ENCODE measurements around the gene CAB39. TPM values are rescaled to one million over a fixed set of nuclear protein-coding genes. Genes with fewer than 3 reads are reported as not detected.

The CAB39 gene
- total and polyA plus RNA-seq, 2 experiments from 2014 or later = 31.9 to 36.2 TPM

DNA sequence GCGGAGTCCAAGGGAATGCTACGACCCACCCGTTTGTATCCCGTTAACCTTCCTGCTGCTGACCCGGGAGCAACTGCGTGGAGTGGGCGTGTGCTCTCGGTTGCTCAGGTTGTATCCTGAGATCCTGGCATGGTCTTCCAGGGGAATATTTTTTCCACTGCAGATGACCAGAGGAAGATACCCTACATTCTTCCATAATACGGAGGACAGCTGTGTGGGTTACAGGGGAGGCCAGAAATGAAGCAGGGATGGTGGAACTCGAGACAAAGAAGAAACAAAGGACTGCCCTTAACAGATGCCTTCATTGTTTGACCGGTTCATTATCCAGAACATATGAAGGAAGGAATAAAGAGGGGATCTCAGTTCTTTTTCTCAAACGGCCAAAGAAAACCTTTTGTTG lies 39.8 kb upstream of the CAB39 start:
- Histone ChIP-seq H3K9me3 (ENCODE audit: low read depth) (no peaks in the 10 kb centered on the region), H3K4me1 (ENCODE audit: low read depth) (peaks cover 17% of the 10 kb centered on the region), H3K27me3 (no peaks in the 10 kb centered on the region), H3K36me3 (no peaks in the 10 kb centered on the region), H3K27ac (no peak overlapping the region), H3K4me3 (no peak overlapping the region)
- DNase-seq (ENCODE audit: low read depth in 1 of 2, low spot score in 1 of 2) = no peak
- TF ChIP-seq, protein P1, sequence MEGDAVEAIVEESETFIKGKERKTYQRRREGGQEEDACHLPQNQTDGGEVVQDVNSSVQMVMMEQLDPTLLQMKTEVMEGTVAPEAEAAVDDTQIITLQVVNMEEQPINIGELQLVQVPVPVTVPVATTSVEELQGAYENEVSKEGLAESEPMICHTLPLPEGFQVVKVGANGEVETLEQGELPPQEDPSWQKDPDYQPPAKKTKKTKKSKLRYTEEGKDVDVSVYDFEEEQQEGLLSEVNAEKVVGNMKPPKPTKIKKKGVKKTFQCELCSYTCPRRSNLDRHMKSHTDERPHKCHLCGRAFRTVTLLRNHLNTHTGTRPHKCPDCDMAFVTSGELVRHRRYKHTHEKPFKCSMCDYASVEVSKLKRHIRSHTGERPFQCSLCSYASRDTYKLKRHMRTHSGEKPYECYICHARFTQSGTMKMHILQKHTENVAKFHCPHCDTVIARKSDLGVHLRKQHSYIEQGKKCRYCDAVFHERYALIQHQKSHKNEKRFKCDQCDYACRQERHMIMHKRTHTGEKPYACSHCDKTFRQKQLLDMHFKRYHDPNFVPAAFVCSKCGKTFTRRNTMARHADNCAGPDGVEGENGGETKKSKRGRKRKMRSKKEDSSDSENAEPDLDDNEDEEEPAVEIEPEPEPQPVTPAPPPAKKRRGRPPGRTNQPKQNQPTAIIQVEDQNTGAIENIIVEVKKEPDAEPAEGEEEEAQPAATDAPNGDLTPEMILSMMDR (IDR thresholded peaks at IDR 0.05; ENCODE audit: low read depth, low read length) = no peak

DNA sequence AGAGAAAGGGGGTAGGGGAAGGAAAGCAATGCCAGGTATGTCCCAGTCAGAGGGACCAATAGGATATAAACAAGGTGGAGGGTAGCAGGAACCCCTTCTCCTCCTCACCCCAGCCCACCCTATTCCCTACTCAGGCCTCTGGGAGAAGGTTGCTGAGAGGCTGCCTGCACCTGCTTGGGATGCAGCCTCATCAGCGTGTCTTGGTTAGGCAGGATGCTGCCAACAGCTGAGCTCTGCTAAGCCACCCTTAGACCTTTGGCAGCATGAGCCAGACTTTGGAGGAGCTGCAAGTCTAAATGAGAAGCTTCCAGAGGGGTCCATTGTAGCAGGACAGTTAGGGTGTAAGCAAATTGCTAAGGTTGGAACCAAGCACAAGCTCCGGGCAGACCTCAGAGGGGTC lies 38.2 kb upstream of the CAB39 start:
- Histone ChIP-seq H3K9me3 (ENCODE audit: low read depth) (no peaks in the 10 kb centered on the region), H3K27ac (no peak overlapping the region), H3K4me1 (ENCODE audit: low read depth) (peaks cover 4% of the 10 kb centered on the region), H3K27me3 (no peaks in the 10 kb centered on the region), H3K4me3 (no peak overlapping the region), H3K36me3 (no peaks in the 10 kb centered on the region)
- TF ChIP-seq, protein P1 (IDR thresholded peaks at IDR 0.05; ENCODE audit: low read depth, low read length) = no peak
- no peak for DNase-seq (ENCODE audit: low read depth in 1 of 2, low spot score in 1 of 2)

DNA sequence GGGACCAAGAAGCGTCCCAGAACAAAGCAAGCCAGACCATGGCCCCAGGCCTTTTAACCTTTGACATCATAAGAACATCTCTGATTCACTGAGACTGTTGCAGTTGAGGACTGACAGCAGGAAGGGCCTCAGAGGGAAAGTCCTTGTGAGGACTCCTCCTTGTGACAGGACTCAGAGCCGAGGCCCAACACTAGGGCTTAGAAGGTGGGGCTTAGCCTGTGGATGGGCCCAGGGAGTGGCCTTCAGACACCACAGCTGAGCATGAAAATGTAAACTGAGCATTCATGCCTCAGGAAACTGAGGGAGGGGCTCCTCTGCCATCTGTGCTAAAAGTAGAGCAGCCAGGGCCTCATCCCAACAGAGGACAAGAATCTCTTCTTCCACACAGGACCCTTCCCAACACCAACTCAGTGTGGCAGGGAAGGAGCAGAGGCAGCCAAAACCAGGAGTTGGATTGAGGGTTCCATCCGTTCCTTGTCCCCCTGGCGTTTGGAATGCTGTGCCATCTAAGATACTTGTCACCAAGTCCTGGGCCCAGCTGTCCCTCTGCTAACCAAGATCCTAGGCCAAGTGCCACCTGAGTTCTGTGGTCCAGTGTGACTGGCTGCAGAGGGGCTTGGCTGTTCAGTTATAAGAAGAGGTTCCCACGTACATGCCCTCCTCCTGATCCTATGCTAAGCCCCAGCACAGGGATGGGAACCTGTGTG lies 37.5 kb upstream of the CAB39 start:
- Histone ChIP-seq H3K27ac (no peak overlapping the region), H3K9me3 (ENCODE audit: low read depth) (no peaks in the 10 kb centered on the region), H3K27me3 (no peaks in the 10 kb centered on the region), H3K4me3 (no peak overlapping the region), H3K4me1 (ENCODE audit: low read depth) (no peaks in the 10 kb centered on the region), H3K36me3 (no peaks in the 10 kb centered on the region)
- TF ChIP-seq, protein P1 (IDR thresholded peaks at IDR 0.05; ENCODE audit: low read depth, low read length) = no peak
- no peak for DNase-seq (ENCODE audit: low read depth in 1 of 2, low spot score in 1 of 2)

DNA sequence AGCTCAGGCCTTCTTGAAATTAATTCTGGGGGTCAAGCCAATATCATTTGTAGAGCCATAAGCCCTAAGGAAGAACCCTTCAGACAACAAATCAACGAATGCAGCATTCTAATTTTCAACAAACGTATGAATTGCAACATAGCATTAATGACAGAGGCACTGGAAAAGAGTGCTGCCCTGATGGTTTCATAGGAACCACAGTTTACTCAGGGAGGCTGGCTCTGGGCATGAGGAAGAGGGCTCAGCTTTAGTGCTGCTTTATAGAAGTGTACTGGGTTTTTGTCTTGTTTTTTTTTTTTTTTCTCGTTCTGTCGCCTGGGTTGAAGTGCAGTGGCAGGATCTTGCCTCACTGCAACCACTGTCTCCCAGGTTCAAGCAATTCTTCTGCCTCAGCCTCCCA lies 36.1 kb upstream of the CAB39 start:
- TF ChIP-seq, protein P1 (IDR thresholded peaks at IDR 0.05; ENCODE audit: low read depth, low read length) = no peak
- Histone ChIP-seq H3K27me3 (no peaks in the 10 kb centered on the region), H3K4me3 (no peak overlapping the region), H3K4me1 (ENCODE audit: low read depth) (peaks cover 3% of the 10 kb centered on the region), H3K9me3 (ENCODE audit: low read depth) (no peaks in the 10 kb centered on the region), H3K27ac (no peak overlapping the region), H3K36me3 (no peaks in the 10 kb centered on the region)
- no peak for DNase-seq (ENCODE audit: low read depth in 1 of 2, low spot score in 1 of 2)

DNA sequence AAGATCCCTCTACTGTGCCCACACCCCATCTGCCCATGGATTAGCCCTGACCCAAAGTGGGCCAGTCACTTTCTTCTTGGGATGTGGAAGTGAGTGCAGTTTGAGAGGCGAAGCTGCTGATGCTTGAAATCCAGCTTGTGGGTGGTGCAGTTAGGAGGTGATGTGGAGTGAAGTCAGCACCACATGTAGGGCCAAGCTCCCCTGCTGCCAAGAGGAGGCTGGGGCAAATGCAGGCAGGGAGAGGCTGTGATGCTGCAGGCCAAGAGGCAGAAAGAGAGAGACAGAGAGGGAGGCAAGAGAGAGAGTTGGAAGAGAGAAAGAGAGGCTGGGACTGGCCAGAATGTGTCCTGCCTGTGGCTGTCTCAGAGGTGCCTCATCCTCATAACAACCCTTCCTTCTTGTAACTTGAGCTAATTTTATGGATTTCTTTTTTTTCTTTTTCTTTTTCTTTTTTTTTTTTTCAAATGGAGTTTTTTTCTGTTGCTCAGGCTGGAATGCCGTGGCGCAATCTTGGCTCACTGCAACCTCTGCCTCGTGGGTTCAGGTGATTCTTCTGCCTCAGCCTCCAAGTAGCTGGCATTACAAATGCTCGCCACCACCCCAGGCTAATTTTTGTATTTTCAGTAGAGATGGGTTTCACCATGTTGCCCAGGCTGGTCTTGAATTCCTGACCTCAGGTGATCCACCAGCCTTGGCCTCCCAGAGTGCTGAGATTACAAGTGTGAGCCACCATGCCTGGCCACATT lies 35.3 kb upstream of the CAB39 start:
- Histone ChIP-seq H3K27me3 (no peaks in the 10 kb centered on the region), H3K27ac (no peak overlapping the region), H3K9me3 (ENCODE audit: low read depth) (no peaks in the 10 kb centered on the region), H3K4me3 (no peak overlapping the region), H3K4me1 (ENCODE audit: low read depth) (peaks cover 3% of the 10 kb centered on the region), H3K36me3 (no peaks in the 10 kb centered on the region)
- no peak for DNase-seq (ENCODE audit: low read depth in 1 of 2, low spot score in 1 of 2)
- TF ChIP-seq, protein P1 (IDR thresholded peaks at IDR 0.05; ENCODE audit: low read depth, low read length) = no peak

Measured in cardiac muscle cell (in vitro differentiated cells and primary cell).